Loucy (cell line): ENCODE measurements around the gene MCF2L.

Experiments
- H2AFZ ChIP-seq: fragments of 200-600 bp; sonication (generic); 2 replicates; pipeline ENCODE4 v1.6.0; 2016; ENCODE audit warnings: antibody characterized with exemption, mild to moderate bottlenecking, low read length, moderate library complexity
- H3F3A ChIP-seq: fragments of 200-600 bp; 2 replicates; pipeline ENCODE4 v1.6.0; 2016; ENCODE audit warnings: antibody characterized with exemption, low read depth, mild to moderate bottlenecking
- H3K27me3 ChIP-seq: fragments of 200-600 bp; sonication (generic); 2 replicates; pipeline ENCODE4 v1.6.1; 2014; ENCODE audit warnings: low read length, mild to moderate bottlenecking; ENCODE audit not compliant: insufficient read depth, poor library complexity, severe bottlenecking
- H3K36me3 ChIP-seq: fragments of 200-600 bp; sonication (generic); 2 replicates; pipeline ENCODE4 v1.6.1; 2016; ENCODE audit warnings: low read length; ENCODE audit not compliant: insufficient read depth
- H3K4me1 ChIP-seq: fragments of 200-600 bp; sonication (generic); 2 replicates; pipeline ENCODE4 v1.5.1; 2014; ENCODE audit warnings: low read length, mild to moderate bottlenecking; ENCODE audit not compliant: insufficient read depth, poor library complexity, severe bottlenecking
- H3K4me2 ChIP-seq: fragments of 200-600 bp; sonication (generic); 2 replicates; pipeline ENCODE4 v1.6.0; 2014; ENCODE audit warnings: antibody characterized with exemption, low read length, low read depth, mild to moderate bottlenecking; ENCODE audit not compliant: poor library complexity, severe bottlenecking
- H3K4me3 ChIP-seq: fragments of 200-600 bp; sonication (generic); 2 replicates; pipeline ENCODE4 v1.5.1; 2014; ENCODE audit warnings: low read length, mild to moderate bottlenecking, mixed read lengths; ENCODE audit not compliant: poor library complexity, severe bottlenecking
- H3K79me2 ChIP-seq: fragments of 200-600 bp; sonication (generic); 2 replicates; pipeline ENCODE4 v1.6.1; 2014; ENCODE audit warnings: low read length; ENCODE audit not compliant: insufficient read depth
- H3K9ac ChIP-seq: fragments of 200-600 bp; sonication (generic); 2 replicates; pipeline ENCODE4 v1.6.0; 2014; ENCODE audit warnings: mild to moderate bottlenecking, low read depth, low read length, moderate library complexity; ENCODE audit not compliant: poor library complexity, severe bottlenecking
- H3K9me2 ChIP-seq: fragments of 200-600 bp; sonication (generic); replicated peaks from 2 replicates; pipeline ENCODE4 v1.6.1; 2016; ENCODE audit warnings: low read depth, low read length, mixed read lengths
- H3K9me3 ChIP-seq: fragments of 200-600 bp; sonication (generic); 2 replicates; pipeline ENCODE4 v1.6.1; 2014; ENCODE audit warnings: mild to moderate bottlenecking, antibody characterized with exemption, low read length, low read depth; ENCODE audit not compliant: insufficient read depth
- H4K20me1 ChIP-seq: fragments of 200-600 bp; sonication (generic); 2 replicates; pipeline ENCODE4 v1.6.0; 2014; ENCODE audit warnings: antibody characterized with exemption, low read length, mild to moderate bottlenecking; ENCODE audit not compliant: insufficient read depth, poor library complexity, severe bottlenecking
- EZH2phosphoT487 ChIP-seq: fragments of 200-600 bp; IDR thresholded peaks from 2 replicates; pipeline ENCODE4 v1.6.1; 2018; ENCODE audit warnings: antibody characterized with exemption, mild to moderate bottlenecking, moderate library complexity, borderline replicate concordance
- TF ChIP-seq, protein P1 (sequence below): fragments of 200-600 bp; sonication (generic); conservative IDR thresholded peaks from 2 replicates; pipeline ENCODE4 v1.5.1; 2014; ENCODE audit warnings: mild to moderate bottlenecking, antibody characterized with exemption, low read length

Gene MCF2L

GRCh38 chr13:113058129-113058987 lies 89.3 kb downstream of the MCF2L start:
- Histone ChIP-seq H3K79me2 (no peaks in the 10 kb centered on the region), H3K9me3 (peaks cover 3% of the 10 kb centered on the region; the same call in 1 of the 2 replicates), H3K9me2 (no peaks in the 10 kb centered on the region), H3K9ac (no peak overlapping the region), H3K36me3 (no peaks in the 10 kb centered on the region), H3F3A (no peaks in the 10 kb centered on the region), H2AFZ (no peak overlapping the region), H3K27me3 (no peaks in the 10 kb centered on the region), H3K4me1 (no peaks in the 10 kb centered on the region), H3K4me3 (no peak overlapping the region), H4K20me1 (no peaks in the 10 kb centered on the region), H3K4me2 (no peak overlapping the region)
- TF ChIP-seq, protein P1, sequence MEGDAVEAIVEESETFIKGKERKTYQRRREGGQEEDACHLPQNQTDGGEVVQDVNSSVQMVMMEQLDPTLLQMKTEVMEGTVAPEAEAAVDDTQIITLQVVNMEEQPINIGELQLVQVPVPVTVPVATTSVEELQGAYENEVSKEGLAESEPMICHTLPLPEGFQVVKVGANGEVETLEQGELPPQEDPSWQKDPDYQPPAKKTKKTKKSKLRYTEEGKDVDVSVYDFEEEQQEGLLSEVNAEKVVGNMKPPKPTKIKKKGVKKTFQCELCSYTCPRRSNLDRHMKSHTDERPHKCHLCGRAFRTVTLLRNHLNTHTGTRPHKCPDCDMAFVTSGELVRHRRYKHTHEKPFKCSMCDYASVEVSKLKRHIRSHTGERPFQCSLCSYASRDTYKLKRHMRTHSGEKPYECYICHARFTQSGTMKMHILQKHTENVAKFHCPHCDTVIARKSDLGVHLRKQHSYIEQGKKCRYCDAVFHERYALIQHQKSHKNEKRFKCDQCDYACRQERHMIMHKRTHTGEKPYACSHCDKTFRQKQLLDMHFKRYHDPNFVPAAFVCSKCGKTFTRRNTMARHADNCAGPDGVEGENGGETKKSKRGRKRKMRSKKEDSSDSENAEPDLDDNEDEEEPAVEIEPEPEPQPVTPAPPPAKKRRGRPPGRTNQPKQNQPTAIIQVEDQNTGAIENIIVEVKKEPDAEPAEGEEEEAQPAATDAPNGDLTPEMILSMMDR, result no peak
- TF ChIP-seq EZH2phosphoT487, result no peak

DNA sequence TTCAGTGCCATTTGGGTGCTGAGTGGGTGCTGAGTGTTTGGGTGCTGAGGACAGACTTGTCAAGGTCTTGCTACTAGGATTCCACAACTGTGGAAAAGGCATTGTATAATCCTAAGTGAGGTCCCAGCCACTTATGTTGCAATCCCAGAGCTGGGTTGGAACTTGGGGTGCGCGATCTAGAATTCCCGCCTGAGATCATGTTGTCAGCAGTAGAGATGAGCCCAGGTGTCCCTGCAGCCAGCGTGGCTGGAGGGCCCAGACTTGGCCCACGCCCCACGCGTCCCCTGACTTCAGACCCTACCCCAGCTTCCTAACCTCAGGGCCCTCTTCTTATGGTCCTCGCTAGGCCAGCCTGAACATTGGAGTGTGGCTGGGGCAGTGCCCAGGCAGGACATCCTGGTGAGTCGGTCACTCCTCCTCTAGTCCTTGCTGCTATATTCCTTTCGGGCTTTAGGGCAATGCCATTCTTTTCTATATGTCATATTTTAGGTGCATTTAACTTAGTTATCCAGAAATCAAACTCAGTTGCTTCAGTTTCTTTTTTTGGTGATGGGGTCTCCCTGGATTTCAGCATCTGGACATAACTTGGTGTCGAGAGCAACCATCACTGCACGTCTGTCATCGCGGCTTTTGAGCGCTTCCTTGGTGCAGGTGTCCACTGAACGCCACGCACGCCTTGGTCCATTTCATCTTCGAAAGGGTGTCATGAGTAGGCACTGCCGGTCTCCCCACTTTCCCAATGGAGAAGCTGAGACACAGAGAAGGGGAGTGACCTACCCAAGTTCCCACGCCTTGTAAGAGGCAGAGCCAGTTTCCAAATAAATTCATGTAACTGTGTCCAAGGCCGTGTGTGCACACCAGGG lies 90.2 kb downstream of the MCF2L start:
- Histone ChIP-seq H3K4me3 (no peak overlapping the region), H3K79me2 (no peaks in the 10 kb centered on the region), H3K27me3 (no peaks in the 10 kb centered on the region)

GRCh38 chr13:113059891-113060290 lies 90.9 kb downstream of the MCF2L start:
- no peak for TF ChIP-seq EZH2phosphoT487
- TF ChIP-seq, protein P1, result no peak
- Histone ChIP-seq H3K9me2 (no peaks in the 10 kb centered on the region), H3K4me2 (no peak overlapping the region), H3K79me2 (no peaks in the 10 kb centered on the region), H3K9ac (no peak overlapping the region), H3K27me3 (no peaks in the 10 kb centered on the region), H3K4me3 (no peak overlapping the region), H3K9me3 (peaks cover 3% of the 10 kb centered on the region; the same call in 1 of the 2 replicates), H2AFZ (no peak overlapping the region), H3K36me3 (no peaks in the 10 kb centered on the region), H3K4me1 (no peaks in the 10 kb centered on the region), H3F3A (no peaks in the 10 kb centered on the region), H4K20me1 (no peaks in the 10 kb centered on the region)

More for the DNA sequence above, 90.2 kb downstream of the MCF2L start:
- Histone ChIP-seq H4K20me1 (no peaks in the 10 kb centered on the region), H3K9me2 (no peaks in the 10 kb centered on the region), H3K36me3 (no peaks in the 10 kb centered on the region), H3K9ac (no peak overlapping the region), H3F3A (no peaks in the 10 kb centered on the region), H2AFZ (no peak overlapping the region), H3K9me3 (peaks cover 3% of the 10 kb centered on the region; the same call in 1 of the 2 replicates), H3K4me2 (no peak overlapping the region), H3K4me1 (no peaks in the 10 kb centered on the region)
- TF ChIP-seq EZH2phosphoT487, result no peak
- TF ChIP-seq, protein P1, result no peak
